SK-N-SH treated with all-trans-retinoic acid at 6 μM for 48 hours (cell line): Measurements from ENCODE around the gene POLR2E.

Experiments used
- ATAC-seq: fragments of 200-7000 bp; cut with Tn5 transposase; 3 replicates; pipeline ENCODE4 v1.9.1; 2020; ENCODE audit warnings: mild to moderate bottlenecking, moderate library complexity
- ARNTL ChIP-seq: fragments of 450-650 bp; formaldehyde crosslinking; IDR thresholded peaks from 2 replicates; pipeline ENCODE4 v1.5.0; 2020; ENCODE audit warnings: low read depth, mild to moderate bottlenecking, moderate library complexity, borderline replicate concordance
- BACH2 ChIP-seq: fragments of 250-450 bp; sonication (Bioruptor Pico); IDR thresholded peaks from 2 replicates; pipeline ENCODE4 v1.9.0; 2021; ENCODE audit warnings: mild to moderate bottlenecking, borderline replicate concordance
- CREB5 ChIP-seq: fragments of 250-450 bp; sonication (Bioruptor Pico); IDR thresholded peaks from 2 replicates; pipeline ENCODE4 v1.5.1; 2020; ENCODE audit warnings: low read depth, mild to moderate bottlenecking, moderate library complexity
- CSDC2 ChIP-seq: fragments of 250-450 bp; sonication (Bioruptor Pico); IDR thresholded peaks from 2 replicates; pipeline ENCODE4 v1.5.0; 2020; ENCODE audit warnings: mild to moderate bottlenecking, moderate library complexity
- ESRRG ChIP-seq: fragments of 250-450 bp; sonication (Bioruptor Pico); IDR thresholded peaks from 2 replicates; pipeline ENCODE4 v1.6.1; 2021; ENCODE audit warnings: mild to moderate bottlenecking
- ISL1 ChIP-seq: fragments of 250-450 bp; sonication (Bioruptor Pico); IDR thresholded peaks from 2 replicates; pipeline ENCODE4 v2.1.2; 2022; ENCODE audit warnings: mild to moderate bottlenecking, moderate library complexity
- OSR1 ChIP-seq: fragments of 250-450 bp; sonication (Bioruptor Pico); IDR thresholded peaks from 2 replicates; pipeline ENCODE4 v1.8.0; 2022; ENCODE audit warnings: moderate library complexity, mild to moderate bottlenecking, inconsistent platforms
- PATZ1 ChIP-seq: fragments of 250-450 bp; sonication (Bioruptor Pico); IDR thresholded peaks from 2 replicates; pipeline ENCODE4 v1.8.0; 2020; ENCODE audit warnings: mild to moderate bottlenecking, moderate library complexity, borderline replicate concordance
- POU6F1 ChIP-seq: fragments of 250-450 bp; sonication (Bioruptor Pico); IDR thresholded peaks from 2 replicates; pipeline ENCODE4 v1.8.0; 2021; ENCODE audit warnings: low read depth, mild to moderate bottlenecking, moderate library complexity, borderline replicate concordance
- PPARA ChIP-seq: fragments of 250-450 bp; sonication (Bioruptor Pico); IDR thresholded peaks from 2 replicates; pipeline ENCODE4 v1.5.0; 2020; ENCODE audit warnings: mild to moderate bottlenecking, borderline replicate concordance
- RARB ChIP-seq: fragments of 250-450 bp; sonication (Bioruptor Pico); IDR thresholded peaks from 2 replicates; pipeline ENCODE4 v1.8.0; 2021; ENCODE audit warnings: mild to moderate bottlenecking, moderate library complexity
- SNAI2 ChIP-seq: fragments of 250-450 bp; sonication (Bioruptor Pico); IDR thresholded peaks from 2 replicates; pipeline ENCODE4 v1.5.0; 2020; ENCODE audit warnings: mild to moderate bottlenecking, moderate library complexity
- TCF4 ChIP-seq: fragments of 250-450 bp; sonication (Bioruptor Pico); IDR thresholded peaks from 2 replicates; pipeline ENCODE4 v1.8.0; 2021; ENCODE audit warnings: mild to moderate bottlenecking, moderate library complexity, borderline replicate concordance
- TSHZ2 ChIP-seq: fragments of 250-450 bp; sonication (Bioruptor Pico); IDR thresholded peaks from 2 replicates; pipeline ENCODE4 v1.5.0; 2020; ENCODE audit warnings: mild to moderate bottlenecking, moderate library complexity
- ZFP3 ChIP-seq: fragments of 250-450 bp; sonication (Bioruptor Pico); IDR thresholded peaks from 2 replicates; pipeline ENCODE4 v1.5.0; 2020; ENCODE audit warnings: mild to moderate bottlenecking, moderate library complexity
- ZFP30 ChIP-seq: fragments of 450-650 bp; formaldehyde crosslinking; IDR thresholded peaks from 2 replicates; pipeline ENCODE4 v1.5.0; 2022; ENCODE audit warnings: mild to moderate bottlenecking, moderate library complexity
- ZNF565 ChIP-seq: fragments of 450-650 bp; formaldehyde crosslinking; conservative IDR thresholded peaks from 2 replicates; pipeline ENCODE4 v1.5.0; 2020; ENCODE audit warnings: low read depth, mild to moderate bottlenecking, moderate library complexity
- ZNF70 ChIP-seq: fragments of 450-650 bp; formaldehyde crosslinking; IDR thresholded peaks from 2 replicates; pipeline ENCODE4 v1.5.0; 2020; ENCODE audit warnings: mild to moderate bottlenecking, moderate library complexity
- ZNF8 ChIP-seq: fragments of 450-650 bp; formaldehyde crosslinking; IDR thresholded peaks from 2 replicates; pipeline ENCODE4 v1.5.0; 2020; ENCODE audit warnings: mild to moderate bottlenecking, moderate library complexity

The POLR2E gene

GRCh38 chr19:1065606-1066109, 29.5 kb downstream of the POLR2E start:
- peak; percentile 10; the same call in 2 of the 3 replicates for ATAC-seq
- TF ChIP-seq TCF4 (CRISPR knock-in tag) (no peak), ESRRG (CRISPR knock-in tag) (no peak), ISL1 (CRISPR knock-in tag) (no peak), POU6F1 (CRISPR knock-in tag) (no peak), PATZ1 (CRISPR knock-in tag) (no peak), ZFP30 (CRISPR knock-in tag) (no peak), CREB5 (no peak), ARNTL (no peak), ZFP3 (CRISPR knock-in tag) (no peak), PPARA (CRISPR knock-in tag) (no peak), CSDC2 (no peak), TSHZ2 (CRISPR knock-in tag) (no peak)

GRCh38 chr19:1064661-1065605, 30.2 kb downstream of the POLR2E start:
- no peak for TF ChIP-seq ZNF8
- TF ChIP-seq CSDC2: no peak
- TF ChIP-seq OSR1 (CRISPR knock-in tag): no peak
- TF ChIP-seq ARNTL: no peak
- no peak for TF ChIP-seq RARB (CRISPR knock-in tag)
- no peak for TF ChIP-seq SNAI2 (CRISPR knock-in tag)
- no peak for TF ChIP-seq ZNF70 (CRISPR knock-in tag)
- no peak for TF ChIP-seq ESRRG (CRISPR knock-in tag)
- TF ChIP-seq ZFP30 (CRISPR knock-in tag): no peak
- TF ChIP-seq POU6F1 (CRISPR knock-in tag): no peak
- no peak for TF ChIP-seq BACH2 (CRISPR knock-in tag)
- TF ChIP-seq ZNF565 (CRISPR knock-in tag): no peak
- TF ChIP-seq PATZ1 (CRISPR knock-in tag): no peak
- TF ChIP-seq CREB5: no peak
- ATAC-seq: peak; percentile 86
